K562 (cell line): Measurements from ENCODE around the gene GSK3B. TPM values are rescaled to one million over a fixed set of nuclear protein-coding genes. Genes with fewer than 3 reads are reported as not detected.

Experiments
- CBFA2T3 ChIP-seq: fragments of 450-650 bp; IDR thresholded peaks from 2 replicates; pipeline ENCODE4 v1.6.1; 2017
- CCAR2 ChIP-seq: fragments of 200-400 bp; formaldehyde crosslinking; IDR thresholded peaks from 2 replicates; pipeline ENCODE4 v1.6.1; 2017; ENCODE audit warnings: mild to moderate bottlenecking, low read depth, low read length
- DMBX1 ChIP-seq: fragments of 250-450 bp; sonication (Bioruptor Pico); IDR thresholded peaks from 2 replicates; pipeline ENCODE4 v1.8.0; 2022; ENCODE audit warnings: inconsistent platforms, mild to moderate bottlenecking, moderate library complexity, borderline replicate concordance
- HEY1 ChIP-seq: fragments of 250-450 bp; sonication (Bioruptor Pico); IDR thresholded peaks from 2 replicates; pipeline ENCODE4 v1.5.0; 2020; ENCODE audit warnings: mild to moderate bottlenecking, moderate library complexity, borderline replicate concordance
- HNRNPLL ChIP-seq: fragments of 200-400 bp; formaldehyde crosslinking; IDR thresholded peaks from 2 replicates; pipeline ENCODE4 v1.6.1; 2017; ENCODE audit warnings: low read length, low read depth, mild to moderate bottlenecking; ENCODE audit not compliant: poor library complexity, severe bottlenecking
- NFIC ChIP-seq: fragments of 450-650 bp; IDR thresholded peaks from 2 replicates; pipeline ENCODE4 v1.6.1; 2017; ENCODE audit warnings: mild to moderate bottlenecking, inconsistent platforms
- TRIM28 ChIP-seq: fragments of 450-650 bp; IDR thresholded peaks from 2 replicates; pipeline ENCODE4 v1.6.1; 2017
- polyA plus RNA-seq, 8 experiments: library from polyadenylated mRNA; depleted of rRNA in 4 of 8; stranded (reverse) in 5 of 8; unstranded in 3 of 8; fragments of >200 nt; fragmentation: Nextera tagmentation in 2 of 8; fragmentation: Illumina TruSeq in 1 of 8; extraction: Ambion mirVana in 2 of 8; extraction: Trizol in 1 of 8; gene quantifications; 2 replicates each; pipeline versions ENCODE4 v1.2.1 to v1.2.3, GENCODE V29; 2011 to 2014; ENCODE audit warnings: inconsistent platforms in 1 of 8, missing spikeins in 1 of 8
- total RNA-seq, 7 experiments: library from RNA; depleted of rRNA in 6 of 7; stranded (reverse); fragments of >200 nt in 6 of 7; fragmentation: Illumina TruSeq in 2 of 7; extraction: Trizol in 2 of 7; gene quantifications; 2 replicates each; pipeline versions ENCODE4 v1.2.1 to v1.2.3, GENCODE V29; 2011 to 2021; ENCODE audit warnings: low replicate concordance in 1 of 7
- TF ChIP-seq, protein P1 (sequence below): fragments of 450-650 bp; IDR thresholded peaks from 2 replicates; pipeline ENCODE4 v1.6.1; 2016; ENCODE audit warnings: low read depth
- TF ChIP-seq, protein P2 (sequence below), 2 experiments: fragments of 450-650 bp in 1 of 2; sonication (generic) in 1 of 2; formaldehyde crosslinking; conservative IDR thresholded peaks; 2 replicates each; pipeline versions ENCODE4 v1.4.0 to v1.8.1; 2020 to 2022; ENCODE audit warnings: mild to moderate bottlenecking in 1 of 2, missing genetic modification reagents in 1 of 2

Gene GSK3B
- total and polyA plus RNA-seq, 9 of the 15 experiments (the other 6 are each of a cell fraction or from before 2014, with no cell fraction given): 4.7 to 25.0 (median 18.7) TPM

DNA sequence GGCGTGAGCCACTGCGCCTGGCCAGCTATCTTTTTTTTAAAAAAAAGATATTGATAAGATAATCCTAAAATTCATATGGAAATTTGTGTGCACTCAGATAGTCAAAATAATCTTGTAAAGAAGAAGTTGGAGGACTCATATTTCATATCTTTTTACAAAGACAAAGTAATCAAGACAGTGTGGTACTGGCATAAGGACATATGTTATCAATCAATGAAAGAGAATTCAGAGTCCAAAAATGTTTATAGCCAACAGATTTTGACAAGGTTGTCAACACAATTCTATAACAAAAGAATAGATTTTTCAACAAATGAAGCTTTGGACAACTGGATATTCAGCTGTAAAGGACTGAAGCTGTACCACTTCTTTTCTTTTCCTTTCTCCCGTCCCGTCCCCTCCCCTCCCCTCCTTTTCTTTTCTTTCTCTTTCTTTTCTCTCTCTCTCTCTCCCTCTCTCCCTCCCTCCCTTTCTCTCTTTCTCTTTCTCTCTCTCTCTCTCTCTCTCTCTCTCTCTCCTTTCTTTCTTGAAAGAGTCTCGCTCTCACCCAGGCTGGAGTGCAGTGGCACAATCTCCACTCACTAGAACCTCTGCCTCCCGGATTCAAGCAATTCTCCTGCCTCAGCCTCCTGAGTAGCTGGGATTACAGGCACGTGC lies 126.8 kb downstream of the GSK3B start (continued):
- TF ChIP-seq, protein P1, sequence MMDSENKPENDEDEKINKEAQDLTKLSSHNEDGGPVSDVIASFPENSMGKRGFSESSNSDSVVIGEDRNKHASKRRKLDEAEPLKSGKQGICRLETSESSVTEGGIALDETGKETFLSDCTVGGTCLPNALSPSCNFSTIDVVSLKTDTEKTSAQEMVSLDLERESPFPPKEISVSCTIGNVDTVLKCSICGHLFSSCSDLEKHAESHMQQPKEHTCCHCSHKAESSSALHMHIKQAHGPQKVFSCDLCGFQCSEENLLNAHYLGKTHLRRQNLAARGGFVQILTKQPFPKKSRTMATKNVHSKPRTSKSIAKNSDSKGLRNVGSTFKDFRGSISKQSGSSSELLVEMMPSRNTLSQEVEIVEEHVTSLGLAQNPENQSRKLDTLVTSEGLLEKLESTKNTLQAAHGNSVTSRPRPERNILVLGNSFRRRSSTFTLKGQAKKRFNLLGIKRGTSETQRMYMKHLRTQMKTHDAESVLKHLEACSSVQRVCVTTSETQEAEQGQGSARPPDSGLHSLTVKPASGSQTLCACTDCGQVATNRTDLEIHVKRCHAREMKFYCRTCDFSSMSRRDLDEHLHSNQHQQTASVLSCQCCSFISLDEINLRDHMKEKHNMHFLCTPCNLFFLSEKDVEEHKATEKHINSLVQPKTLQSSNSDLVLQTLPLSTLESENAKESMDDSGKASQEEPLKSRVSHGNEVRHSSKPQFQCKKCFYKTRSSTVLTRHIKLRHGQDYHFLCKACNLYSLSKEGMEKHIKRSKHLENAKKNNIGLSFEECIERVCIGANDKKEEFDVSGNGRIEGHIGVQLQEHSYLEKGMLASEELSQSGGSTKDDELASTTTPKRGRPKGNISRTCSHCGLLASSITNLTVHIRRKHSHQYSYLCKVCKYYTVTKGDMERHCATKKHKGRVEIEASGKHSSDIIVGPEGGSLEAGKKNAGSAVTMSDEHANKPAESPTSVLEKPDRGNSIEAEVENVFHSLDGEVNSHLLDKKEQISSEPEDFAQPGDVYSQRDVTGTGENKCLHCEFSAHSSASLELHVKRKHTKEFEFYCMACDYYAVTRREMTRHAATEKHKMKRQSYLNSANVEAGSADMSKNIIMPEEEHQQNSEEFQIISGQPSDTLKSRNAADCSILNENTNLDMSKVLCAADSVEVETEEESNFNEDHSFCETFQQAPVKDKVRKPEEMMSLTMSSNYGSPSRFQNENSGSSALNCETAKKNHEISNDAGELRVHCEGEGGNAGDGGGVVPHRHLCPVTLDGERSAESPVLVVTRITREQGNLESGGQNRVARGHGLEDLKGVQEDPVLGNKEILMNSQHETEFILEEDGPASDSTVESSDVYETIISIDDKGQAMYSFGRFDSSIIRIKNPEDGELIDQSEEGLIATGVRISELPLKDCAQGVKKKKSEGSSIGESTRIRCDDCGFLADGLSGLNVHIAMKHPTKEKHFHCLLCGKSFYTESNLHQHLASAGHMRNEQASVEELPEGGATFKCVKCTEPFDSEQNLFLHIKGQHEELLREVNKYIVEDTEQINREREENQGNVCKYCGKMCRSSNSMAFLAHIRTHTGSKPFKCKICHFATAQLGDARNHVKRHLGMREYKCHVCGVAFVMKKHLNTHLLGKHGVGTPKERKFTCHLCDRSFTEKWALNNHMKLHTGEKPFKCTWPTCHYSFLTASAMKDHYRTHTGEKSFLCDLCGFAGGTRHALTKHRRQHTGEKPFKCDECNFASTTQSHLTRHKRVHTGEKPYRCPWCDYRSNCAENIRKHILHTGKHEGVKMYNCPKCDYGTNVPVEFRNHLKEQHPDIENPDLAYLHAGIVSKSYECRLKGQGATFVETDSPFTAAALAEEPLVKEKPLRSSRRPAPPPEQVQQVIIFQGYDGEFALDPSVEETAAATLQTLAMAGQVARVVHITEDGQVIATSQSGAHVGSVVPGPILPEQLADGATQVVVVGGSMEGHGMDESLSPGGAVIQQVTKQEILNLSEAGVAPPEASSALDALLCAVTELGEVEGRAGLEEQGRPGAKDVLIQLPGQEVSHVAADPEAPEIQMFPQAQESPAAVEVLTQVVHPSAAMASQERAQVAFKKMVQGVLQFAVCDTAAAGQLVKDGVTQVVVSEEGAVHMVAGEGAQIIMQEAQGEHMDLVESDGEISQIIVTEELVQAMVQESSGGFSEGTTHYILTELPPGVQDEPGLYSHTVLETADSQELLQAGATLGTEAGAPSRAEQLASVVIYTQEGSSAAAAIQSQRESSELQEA: no peak
- no peak for TF ChIP-seq CBFA2T3
- no peak for TF ChIP-seq TRIM28
- TF ChIP-seq, protein P2, sequence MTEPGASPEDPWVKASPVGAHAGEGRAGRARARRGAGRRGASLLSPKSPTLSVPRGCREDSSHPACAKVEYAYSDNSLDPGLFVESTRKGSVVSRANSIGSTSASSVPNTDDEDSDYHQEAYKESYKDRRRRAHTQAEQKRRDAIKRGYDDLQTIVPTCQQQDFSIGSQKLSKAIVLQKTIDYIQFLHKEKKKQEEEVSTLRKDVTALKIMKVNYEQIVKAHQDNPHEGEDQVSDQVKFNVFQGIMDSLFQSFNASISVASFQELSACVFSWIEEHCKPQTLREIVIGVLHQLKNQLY (CRISPR knock-in tag; conservative IDR thresholded peaks at IDR 0.05): no peak
- TF ChIP-seq CCAR2: no peak
- TF ChIP-seq DMBX1 (CRISPR knock-in tag): no peak
- no peak for TF ChIP-seq NFIC
- TF ChIP-seq HEY1 (CRISPR knock-in tag): no peak
- no peak for TF ChIP-seq HNRNPLL
- TF ChIP-seq, all 486 proteins: peak for 0
